HG03066 (cell line): ENCODE results near the gene SORL1.
"Not testable (repeated sequence)": the region's sequence is repeated elsewhere in the genome, so short reads cannot be mapped to it uniquely, and the experiment has no call there.

Source experiments
- ATAC-seq: cut with Tn5 transposase; IDR thresholded peaks from one replicate; pipeline ENCODE4 v1.9.1; 2021; ENCODE audit warnings: low read depth; ENCODE audit not compliant: unreplicated experiment

SORL1 gene

GRCh38 chr11:121497176-121497998 lies 45.3 kb downstream of the SORL1 start:
- no peak for ATAC-seq

DNA sequence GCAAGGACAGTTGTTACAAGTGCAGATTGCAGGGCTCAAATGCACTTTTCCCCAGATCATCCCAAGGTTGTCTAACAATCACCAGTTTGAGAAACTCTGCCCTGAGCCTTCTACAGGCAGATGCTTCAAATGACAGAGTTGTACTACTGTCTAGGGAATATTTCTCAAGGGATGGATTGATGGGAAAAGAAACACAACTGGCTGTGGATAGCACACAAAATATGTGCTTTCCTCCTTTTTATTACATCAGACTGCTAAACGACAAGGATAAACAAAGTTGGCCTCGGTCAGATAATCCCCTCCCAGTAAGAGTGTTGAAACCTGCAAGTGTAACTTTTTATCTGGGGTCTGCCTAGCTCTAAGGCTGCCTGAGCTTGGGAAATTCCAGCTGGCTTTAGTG lies 47.3 kb downstream of the SORL1 start:
- no peak for ATAC-seq

GRCh38 chr11:121500275-121500674 lies 48.2 kb downstream of the SORL1 start:
- ATAC-seq: no peak

DNA sequence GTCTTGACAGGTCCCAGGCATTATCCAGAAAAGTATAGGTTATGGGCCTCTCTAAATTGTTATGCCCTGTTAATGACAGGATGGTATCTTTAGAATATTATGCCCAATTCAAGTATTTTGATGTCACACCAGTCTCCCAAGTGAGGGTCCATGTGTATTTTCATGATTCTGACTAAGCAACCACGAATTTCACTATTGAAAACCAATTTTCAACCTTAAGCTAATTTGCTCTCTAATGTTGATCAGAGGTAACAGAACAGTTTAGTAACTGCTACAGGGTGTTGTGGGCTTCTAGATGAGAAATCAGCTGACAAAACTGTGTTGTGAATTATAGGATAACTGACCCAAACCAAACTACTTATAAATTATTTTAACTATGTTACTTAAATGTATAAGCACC lies 48.6 kb downstream of the SORL1 start:
- no peak for ATAC-seq

GRCh38 chr11:121503051-121503450 lies 50.9 kb downstream of the SORL1 start:
- no peak for ATAC-seq

- not testable (repeated sequence) for ATAC-seq
Measured at GRCh38 chr11:121506237-121506636, 54.1 kb downstream of the SORL1 start.

- ATAC-seq: no peak
Measured at GRCh38 chr11:121508449-121508848, 56.3 kb downstream of the SORL1 start.

DNA sequence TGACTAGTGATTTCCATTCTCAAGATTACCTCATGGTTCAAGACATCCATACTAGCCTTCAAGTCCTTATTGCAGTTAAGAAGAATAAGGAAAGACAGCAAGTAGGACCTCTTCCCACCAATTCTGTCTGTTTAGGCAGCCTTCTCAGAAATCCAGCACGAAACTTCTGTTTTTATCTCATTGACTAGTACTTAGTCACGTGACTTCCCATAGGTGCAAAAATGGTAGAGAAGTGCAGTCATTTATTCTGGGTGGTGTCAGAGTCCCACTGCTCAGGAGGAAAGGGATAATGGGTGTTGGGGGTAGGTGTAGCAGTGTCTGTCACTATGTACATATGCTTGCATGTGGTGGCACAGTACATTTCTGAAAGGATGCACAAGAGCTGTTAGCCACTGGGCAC lies 58.3 kb downstream of the SORL1 start:
- no peak for ATAC-seq

DNA sequence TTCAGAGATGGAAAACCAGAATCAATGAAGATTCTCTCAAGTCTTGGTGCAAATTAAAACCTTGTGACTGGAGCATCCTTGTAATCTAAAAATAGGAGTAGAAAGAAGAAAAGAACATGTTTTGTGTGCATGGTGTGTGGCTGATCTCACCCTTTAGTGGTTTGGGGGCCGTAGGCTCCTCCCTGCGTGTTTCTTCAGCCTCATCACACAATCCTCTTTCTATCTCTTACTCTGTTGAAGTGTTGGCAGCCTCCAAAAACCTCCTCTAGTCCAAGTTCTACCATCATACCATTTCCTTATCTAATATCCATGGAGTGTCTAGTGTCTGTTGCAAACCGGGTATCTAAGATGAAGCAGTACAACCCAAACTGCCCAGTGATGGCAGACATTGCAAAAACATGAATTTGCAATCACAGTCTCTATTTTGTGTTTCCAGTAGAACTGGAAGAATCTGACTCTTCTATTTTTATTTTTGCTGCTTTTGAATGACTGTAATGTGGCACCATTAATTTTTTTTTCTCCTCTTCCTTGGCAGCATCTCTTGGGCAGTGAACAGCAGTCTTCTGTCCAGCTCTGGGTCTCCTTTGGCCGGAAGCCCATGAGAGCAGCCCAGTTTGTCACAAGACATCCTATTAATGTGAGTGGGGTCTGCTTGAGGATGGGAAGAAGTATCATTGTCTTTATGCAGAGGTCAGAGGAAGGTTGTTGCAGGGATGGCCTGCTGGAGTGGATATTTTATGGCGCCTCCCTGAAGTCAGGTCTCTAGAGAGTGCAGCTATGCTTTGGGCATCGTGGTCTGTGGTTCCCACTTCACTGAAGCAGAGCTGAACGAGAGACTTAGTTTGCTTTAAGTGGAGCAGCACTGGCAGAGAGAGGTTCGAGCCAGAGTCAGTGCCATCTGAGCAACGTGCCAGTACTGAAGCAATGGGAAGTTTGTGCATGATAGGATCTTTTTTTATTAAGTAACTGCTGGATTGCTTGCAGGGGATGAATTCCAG lies 60.7 kb downstream of the SORL1 start:
- no peak for ATAC-seq

DNA sequence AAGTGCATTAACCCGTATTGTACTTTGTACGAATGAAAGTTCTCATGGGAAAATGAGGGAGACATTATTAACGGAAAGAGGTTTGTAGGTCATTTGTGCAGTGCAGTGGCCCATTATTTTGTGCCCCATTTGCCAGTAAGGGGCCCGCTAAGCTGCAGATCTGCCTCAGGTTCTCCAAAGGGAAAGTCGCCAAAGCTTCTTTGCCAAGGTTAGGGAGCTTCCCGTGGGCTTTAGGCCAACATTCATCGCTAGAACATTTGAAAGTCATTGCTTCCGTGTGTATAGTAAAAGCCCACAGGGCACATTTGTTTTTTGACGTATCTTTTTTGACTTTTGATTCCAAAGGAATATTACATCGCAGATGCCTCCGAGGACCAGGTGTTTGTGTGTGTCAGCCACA lies 61.7 kb downstream of the SORL1 start:
- no peak for ATAC-seq

- ATAC-seq: no peak
Measured at GRCh38 chr11:121514432-121515334, 62.6 kb downstream of the SORL1 start.

DNA sequence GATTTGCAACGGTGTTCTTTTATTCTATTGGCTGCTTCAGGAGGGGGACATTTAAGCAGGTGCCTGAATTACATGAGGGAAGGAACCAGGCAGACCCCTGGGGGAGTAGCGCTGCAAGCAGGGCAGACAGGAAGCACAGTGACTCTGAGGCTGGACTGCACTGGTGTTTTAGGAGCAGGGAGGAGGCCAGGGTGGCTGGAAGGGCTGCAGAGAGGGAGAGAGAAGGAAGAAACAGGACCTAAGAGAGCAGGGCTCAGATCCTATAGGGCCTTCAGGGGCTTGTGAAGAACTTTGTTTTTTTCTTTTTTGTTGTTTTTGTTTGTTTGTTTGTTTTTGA lies 63.2 kb downstream of the SORL1 start:
- ATAC-seq: no peak

DNA sequence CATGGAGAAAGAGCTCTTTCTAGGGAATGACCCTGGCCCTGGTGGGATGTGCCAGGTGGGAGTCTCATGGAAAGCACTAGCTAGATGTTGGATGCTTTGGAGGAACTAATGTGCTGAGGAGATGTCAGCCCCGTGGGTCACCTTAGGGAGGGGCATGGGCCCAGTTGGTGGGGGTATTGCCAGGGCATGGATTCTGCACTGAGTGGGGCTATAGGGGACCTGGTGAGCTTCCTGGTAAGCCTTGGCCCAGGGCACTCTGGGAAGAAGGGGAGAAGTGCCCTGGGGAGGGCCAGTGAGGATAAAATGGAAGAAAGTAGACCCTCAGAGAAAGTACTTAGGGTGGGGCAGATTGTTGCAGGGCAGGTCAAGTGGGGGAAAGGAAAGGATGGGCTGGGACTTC lies 65.9 kb downstream of the SORL1 start:
- no peak for ATAC-seq

- no peak for ATAC-seq
Measured at GRCh38 chr11:121520243-121521144, 68.4 kb downstream of the SORL1 start.

DNA sequence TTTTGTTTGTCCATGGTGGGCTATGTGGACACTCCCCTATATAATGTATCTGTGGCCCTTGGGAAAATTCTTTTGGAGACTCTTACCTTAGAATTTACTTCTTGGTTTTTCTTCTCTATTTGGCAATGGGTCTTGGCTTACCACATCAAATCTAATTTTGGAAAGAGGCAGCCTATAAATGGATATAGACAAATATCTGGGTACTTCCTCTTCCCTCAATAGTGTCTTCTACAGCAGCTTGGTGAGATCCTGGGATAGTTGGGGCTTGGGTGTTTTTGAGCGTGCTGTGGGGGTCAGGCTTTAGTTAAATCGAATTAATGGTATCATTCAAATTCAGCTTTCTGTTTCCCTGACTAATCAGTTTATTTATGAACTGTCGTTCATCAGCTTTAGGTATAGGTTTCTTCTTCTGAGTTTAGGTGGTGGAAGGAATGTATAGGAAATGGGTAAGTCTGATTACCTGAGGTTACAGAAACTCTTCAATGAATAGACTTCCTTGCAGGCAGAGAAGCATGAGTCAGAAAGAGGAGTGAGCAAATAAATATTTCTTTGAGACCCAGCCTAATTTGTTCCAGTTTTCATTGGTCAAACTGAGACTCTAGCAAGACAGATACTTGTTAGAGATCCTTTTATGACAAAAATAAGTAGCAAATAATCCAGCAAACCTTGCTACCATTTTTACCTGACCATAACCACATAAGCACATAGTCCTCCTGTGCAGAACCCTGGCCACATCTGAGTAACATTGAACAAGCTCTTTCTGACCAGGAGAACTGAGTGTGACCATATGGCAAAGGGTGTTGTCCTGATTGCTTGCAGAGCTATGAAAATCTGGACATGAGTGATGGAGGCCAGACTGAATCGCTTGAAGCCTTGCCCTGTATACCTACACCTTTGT lies 69.3 kb downstream of the SORL1 start:
- no peak for ATAC-seq

- no peak for ATAC-seq
Measured at GRCh38 chr11:121522043-121522941, 70.2 kb downstream of the SORL1 start.

DNA sequence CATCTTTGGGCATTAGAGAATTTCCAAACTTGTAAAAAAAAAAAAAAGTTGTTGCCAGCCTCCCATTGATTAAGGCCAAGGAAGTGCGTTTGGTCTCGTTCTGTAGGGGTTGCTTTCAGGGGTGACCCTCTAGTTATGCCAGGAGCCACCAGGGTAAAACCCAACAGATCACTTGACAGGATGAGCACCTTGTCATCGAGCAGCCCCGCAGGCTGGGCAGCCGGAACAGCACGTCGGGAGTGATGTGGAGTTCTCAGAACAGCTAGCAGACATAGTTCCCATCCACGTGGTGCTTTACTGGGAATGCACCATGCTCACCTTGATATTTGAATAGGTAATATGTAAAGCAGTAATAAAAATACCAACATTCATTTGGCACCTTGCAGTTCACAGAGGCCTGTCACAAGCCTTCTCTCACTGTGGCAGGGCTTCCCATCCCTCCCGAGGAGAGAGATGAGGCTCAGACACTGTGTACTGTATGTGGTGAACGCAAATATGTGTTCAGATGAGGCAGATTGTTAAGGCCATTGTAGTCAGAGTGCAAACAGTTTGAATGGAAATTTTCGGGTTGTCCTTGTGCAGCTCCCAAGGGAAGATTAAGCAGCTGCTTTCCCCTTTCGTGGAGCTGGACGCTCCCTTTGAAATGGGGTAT lies 71.6 kb downstream of the SORL1 start:
- no peak for ATAC-seq
